Right cardiac atrium (tissue), 5 donors: ENCODE results near the gene COL4A3. TPM values are rescaled to one million over a fixed set of nuclear protein-coding genes. Genes with fewer than 3 reads are reported as not detected.

Source experiments
- ATAC-seq, 2 donors: fragments of 200-7000 bp; cut with Tn5 transposase; one replicate each; pipeline versions ENCODE4 v1.8.0 to v1.9.1; 2020; ENCODE audit warnings: moderate library complexity in 2 of 2, mild to moderate bottlenecking in 1 of 2
- DNase-seq, 3 donors: peaks; one replicate each; pipeline ENCODE4 v3.0.0-alpha.2; 2020
- H3K27ac ChIP-seq: one replicate; pipeline ENCODE4 v1.5.1; 2013; ENCODE audit warnings: mild to moderate bottlenecking, low read length, control low read depth, moderate library complexity
- H3K27me3 ChIP-seq: one replicate; pipeline ENCODE4 v1.6.1; 2013; ENCODE audit not compliant: control insufficient read depth, insufficient read depth
- H3K4me1 ChIP-seq: one replicate; pipeline ENCODE4 v1.6.1; 2013; ENCODE audit warnings: low read length; ENCODE audit not compliant: control insufficient read depth, insufficient read depth
- H3K4me3 ChIP-seq: one replicate; pipeline ENCODE4 v1.5.1; 2013; ENCODE audit warnings: low read length, control low read depth
- H3K9me3 ChIP-seq: one replicate; pipeline ENCODE4 v1.6.1; 2013; ENCODE audit warnings: low read length; ENCODE audit not compliant: control insufficient read depth
- WGBS: extraction: QIAGEN DNeasy Blood & Tissue Kit; methylation state at CpG from one replicate; pipeline ENCODE4 v1.1.7; 2013; 5-methylcytosine and 5-hydroxymethylcytosine counted together
- intact Hi-C, 4 donors: fragments of 100-400 bp; cut with DNase I; formaldehyde crosslinking; loops; one replicate each; pipeline versions ENCODE4 v1.11.0 to v1.14.0; 2022 to 2023
- polyA plus RNA-seq: library from polyadenylated mRNA; stranded (reverse); fragments of 200-250 nt; gene quantifications from one replicate; pipeline ENCODE4 v1.2.3, GENCODE V29; 2013
- total RNA-seq, 4 donors: library from RNA; stranded (reverse); fragmentation: NEBNext Ultra II Directional; extraction: Animal tissue kit (Norgen Biotek cat#: 25700); gene quantifications; one replicate each; pipeline ENCODE4 v1.2.1, GENCODE V29; 2021
- donor health status: healthy with polysubstance abuse.
- donor health status: DM: no; HTN: yes; CAD: no.
- donor health status: DM: no; HTN: no; CAD: no.
- donor health status: DM: no; HTN: yes; CAD: no; lungs with severe emphysema.
- donor health status: DM: yes; HTN: yes; CAD: no.

COL4A3 gene
- total and polyA plus RNA-seq, 5 donors, result 4.7 to 11.0 (median 6.6) TPM

DNA sequence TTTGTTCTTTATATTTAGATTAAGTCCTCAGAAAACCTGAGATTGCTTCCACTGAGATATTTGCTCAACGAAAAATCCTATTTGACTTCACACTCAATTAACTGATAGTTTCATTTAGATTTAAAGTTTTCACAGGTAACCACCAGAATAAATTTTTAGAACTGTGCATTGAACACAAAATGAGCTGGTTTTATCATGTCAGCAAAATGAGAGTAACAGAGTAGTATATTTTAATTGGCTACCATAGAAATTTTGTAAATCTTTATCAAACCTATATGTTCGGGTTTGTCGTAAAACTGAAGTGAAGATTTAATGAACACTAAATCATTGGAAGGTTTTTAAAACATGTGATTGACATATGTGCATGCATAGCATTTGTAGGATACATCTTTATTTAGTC, 127.9 kb downstream of the COL4A3 start:
- 84% methylated on average over 3 of the region's 3 CpGs for WGBS
- Histone ChIP-seq H3K27ac (no peak overlapping the region), H3K4me3 (no peak overlapping the region), H3K9me3 (no peaks in the 10 kb centered on the region), H3K4me1 (no peaks in the 10 kb centered on the region), H3K27me3 (no peaks in the 10 kb centered on the region)
- intact Hi-C loops, result no loop called here
- no peak for ATAC-seq
- DNase-seq, result no peak

DNA sequence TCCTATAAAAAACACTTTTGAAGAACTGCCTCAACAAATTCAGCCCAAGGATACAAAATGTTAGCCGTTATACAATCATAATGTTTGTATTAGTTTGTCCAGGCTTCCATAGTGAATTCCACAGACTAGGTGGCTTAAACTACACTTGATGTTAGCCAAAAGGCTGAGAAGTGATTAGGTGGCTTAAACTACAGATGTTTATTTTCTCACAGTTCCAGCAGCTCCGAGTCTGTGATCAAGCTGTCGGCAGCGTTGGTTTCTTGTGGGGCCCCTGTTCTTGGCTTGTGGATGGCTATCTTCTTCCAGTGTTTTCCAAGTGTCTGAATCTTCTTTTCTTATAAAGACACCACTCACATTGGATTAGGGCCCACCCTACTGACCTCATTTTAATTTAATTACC, 129.1 kb downstream of the COL4A3 start:
- no peak for ATAC-seq
- intact Hi-C loops, result no loop called here
- H3K27ac ChIP-seq, result no peak overlapping the region
- 56% methylated on average over 4 of the region's 4 CpGs for WGBS
- H3K4me3 ChIP-seq, result no peak overlapping the region
- DNase-seq, result no peak
- H3K27me3 ChIP-seq, result no peaks in the 10 kb centered on the region
- H3K4me1 ChIP-seq, result no peaks in the 10 kb centered on the region
- no peaks in the 10 kb centered on the region for H3K9me3 ChIP-seq

DNA sequence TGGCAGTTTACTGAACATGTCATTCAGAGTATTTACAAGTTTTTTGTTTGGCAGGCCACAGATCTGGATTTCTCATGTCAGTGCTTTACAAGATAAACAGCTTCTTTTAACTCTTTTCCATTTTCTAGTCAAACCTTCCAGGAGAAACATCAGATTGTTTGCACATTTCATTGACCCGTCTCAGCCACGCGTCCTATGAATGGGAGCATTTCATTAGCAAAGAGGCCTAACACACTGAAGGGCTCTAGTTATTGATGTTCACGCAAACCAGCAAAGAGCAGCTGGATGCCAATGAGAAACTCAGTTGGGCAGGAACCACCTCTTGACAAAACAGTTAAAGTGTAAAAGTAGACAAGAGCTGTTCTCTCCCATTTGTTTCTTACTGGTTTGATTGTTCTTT, 131.4 kb downstream of the COL4A3 start:
- Histone ChIP-seq H3K9me3 (no peaks in the 10 kb centered on the region), H3K27ac (no peak overlapping the region), H3K27me3 (no peaks in the 10 kb centered on the region), H3K4me1 (no peaks in the 10 kb centered on the region), H3K4me3 (no peak overlapping the region)
- 94% methylated on average over 4 of the region's 4 CpGs for WGBS
- DNase-seq (no peak), ATAC-seq (no peak)
- intact Hi-C loops, result no loop called here

DNA sequence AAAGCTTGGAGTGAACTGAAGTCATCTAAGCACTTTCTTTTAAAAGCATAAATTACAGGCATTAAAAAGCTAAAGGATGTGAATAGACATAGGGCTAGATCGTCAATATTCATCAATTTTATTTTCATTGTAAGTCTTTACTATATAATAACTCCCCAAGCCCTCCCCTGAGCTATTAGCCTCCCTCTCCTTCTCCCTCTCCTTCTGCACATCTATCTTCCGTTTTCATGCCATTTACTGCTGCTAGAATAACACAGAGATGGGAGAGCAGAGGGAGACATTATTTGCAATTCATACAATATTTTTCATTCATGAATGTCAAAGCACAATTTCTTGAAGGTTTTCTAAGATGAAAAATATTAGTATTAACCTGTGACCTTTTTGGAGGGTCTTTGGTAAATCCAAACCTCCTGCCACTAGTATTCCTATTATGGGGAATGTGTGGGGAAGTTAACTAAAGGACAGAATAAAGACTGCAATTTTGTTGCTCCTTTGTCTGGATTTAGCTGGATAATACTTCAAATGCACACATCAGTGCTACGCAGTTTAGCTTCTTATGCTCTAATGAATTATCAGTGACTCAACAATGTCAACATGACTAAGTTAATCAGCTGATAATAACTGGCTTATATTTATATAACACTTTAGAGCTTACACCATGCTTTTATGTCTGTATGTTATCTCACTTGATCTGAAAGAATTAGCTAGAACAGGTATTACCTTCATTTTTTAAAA, 132.4 kb downstream of the COL4A3 start:
- intact Hi-C loops, result no loop called here
- WGBS, result 84% methylated on average over 3 of the region's 3 CpGs
- Histone ChIP-seq H3K4me1 (no peaks in the 10 kb centered on the region), H3K27ac (no peak overlapping the region), H3K9me3 (no peaks in the 10 kb centered on the region), H3K27me3 (no peaks in the 10 kb centered on the region), H3K4me3 (no peak overlapping the region)
- DNase-seq (no peak), ATAC-seq (no peak)

DNA sequence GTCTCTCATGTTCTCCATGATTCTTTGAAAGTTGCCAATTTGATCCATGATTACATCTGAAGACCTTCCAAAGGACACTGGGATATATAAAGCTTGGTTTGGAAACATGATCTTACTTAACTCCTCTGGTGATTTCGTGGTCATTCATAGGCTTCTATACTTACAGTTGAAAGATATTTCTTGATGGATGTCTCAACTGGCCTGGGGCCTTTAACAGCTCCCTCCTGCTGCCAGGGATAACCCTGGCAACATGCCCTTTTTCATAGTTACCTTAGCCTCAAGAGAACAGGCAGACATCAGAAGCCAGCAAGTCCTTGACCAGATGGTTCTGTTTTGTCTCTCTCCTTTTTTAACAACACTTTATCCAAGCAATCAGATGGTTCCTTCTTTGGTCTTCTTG, 137.1 kb downstream of the COL4A3 start:
- Histone ChIP-seq H3K27me3 (no peaks in the 10 kb centered on the region), H3K4me1 (no peaks in the 10 kb centered on the region), H3K4me3 (no peak overlapping the region), H3K27ac (no peak overlapping the region), H3K9me3 (no peaks in the 10 kb centered on the region)
- no peak for DNase-seq
- 72% methylated on average over 1 of the region's 1 CpG for WGBS
- intact Hi-C loops, result no loop called here
- ATAC-seq, result no peak

DNA sequence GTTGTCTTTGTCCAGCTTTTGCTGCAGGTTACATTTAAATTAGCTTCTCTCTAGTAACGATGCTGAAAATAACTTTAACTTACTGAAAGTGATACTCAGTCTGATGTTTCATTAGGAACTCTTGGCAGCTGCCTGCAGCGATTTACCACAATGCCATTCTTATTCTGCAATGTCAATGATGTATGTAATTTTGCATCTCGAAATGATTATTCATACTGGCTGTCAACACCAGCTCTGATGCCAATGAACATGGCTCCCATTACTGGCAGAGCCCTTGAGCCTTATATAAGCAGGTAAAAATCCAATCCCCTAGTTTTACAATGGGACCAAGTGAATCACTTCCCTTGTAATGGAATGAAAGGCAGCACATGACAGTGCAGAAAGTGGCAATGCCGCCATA, 144.4 kb downstream of the COL4A3 start:
- Histone ChIP-seq H3K27ac (no peak overlapping the region), H3K27me3 (no peaks in the 10 kb centered on the region), H3K9me3 (no peaks in the 10 kb centered on the region), H3K4me3 (no peak overlapping the region), H3K4me1 (no peaks in the 10 kb centered on the region)
- ATAC-seq (no peak), DNase-seq (no peak)
- 80% methylated on average over 4 of the region's 4 CpGs for WGBS
- intact Hi-C loops, result no loop called here

DNA sequence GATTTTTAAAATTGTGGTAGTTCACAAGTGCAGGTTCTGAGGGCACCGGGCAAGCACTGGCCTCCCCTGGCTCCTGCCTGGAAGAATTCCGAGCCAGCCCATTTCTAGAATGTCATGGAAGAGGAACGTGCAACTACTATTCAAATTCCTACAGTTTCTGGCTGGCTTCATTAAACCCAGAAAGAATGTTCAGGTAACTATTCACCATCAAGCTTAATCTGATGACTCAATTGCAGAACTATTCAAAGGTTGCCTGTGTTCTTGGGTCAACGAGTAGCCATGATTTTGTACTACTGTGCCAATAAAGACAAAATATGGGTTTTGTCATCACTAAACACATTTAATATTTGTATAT, 146.3 kb downstream of the COL4A3 start:
- Histone ChIP-seq H3K4me1 (no peaks in the 10 kb centered on the region), H3K27ac (no peak overlapping the region), H3K4me3 (no peak overlapping the region), H3K9me3 (no peaks in the 10 kb centered on the region), H3K27me3 (no peaks in the 10 kb centered on the region)
- intact Hi-C loops, result no loop called here
- no peak for ATAC-seq
- 90% methylated on average over 4 of the region's 4 CpGs for WGBS
- no peak for DNase-seq

DNA sequence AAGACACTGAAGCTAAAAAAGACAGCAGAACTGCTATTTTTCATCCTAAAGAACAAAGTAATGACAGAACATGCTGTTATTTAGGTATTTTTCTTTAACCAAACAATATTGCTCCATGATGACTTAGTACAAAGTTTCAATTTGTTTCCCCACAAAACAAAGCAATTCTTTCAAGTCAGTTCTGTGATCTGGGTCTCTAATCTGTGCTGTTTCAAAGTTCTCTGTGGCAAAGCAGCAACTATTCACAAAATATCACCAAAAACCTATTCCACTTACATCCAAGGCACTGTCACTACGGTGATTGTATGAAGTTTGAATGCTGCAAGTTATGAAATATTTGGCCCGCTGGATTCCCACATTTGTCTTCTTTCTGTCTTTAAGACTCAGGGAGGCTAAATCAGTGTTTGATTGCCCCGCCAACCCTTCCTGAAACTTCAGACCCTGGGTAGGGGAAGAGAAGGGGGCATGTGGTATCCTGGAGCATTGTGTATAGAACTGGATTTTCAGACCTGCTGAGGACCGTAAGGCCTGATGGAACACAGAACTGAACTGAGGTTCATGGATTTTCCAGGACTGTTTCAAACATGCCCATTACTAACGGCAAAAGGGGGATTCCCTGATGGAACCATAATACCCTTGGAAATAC, 147.6 kb downstream of the COL4A3 start:
- Histone ChIP-seq H3K27ac (no peak overlapping the region), H3K9me3 (no peaks in the 10 kb centered on the region), H3K4me1 (no peaks in the 10 kb centered on the region), H3K4me3 (no peak overlapping the region), H3K27me3 (no peaks in the 10 kb centered on the region)
- 95% methylated on average over 5 of the region's 5 CpGs for WGBS
- ATAC-seq (no peak), DNase-seq (no peak)
- intact Hi-C loops, result no loop called here

DNA sequence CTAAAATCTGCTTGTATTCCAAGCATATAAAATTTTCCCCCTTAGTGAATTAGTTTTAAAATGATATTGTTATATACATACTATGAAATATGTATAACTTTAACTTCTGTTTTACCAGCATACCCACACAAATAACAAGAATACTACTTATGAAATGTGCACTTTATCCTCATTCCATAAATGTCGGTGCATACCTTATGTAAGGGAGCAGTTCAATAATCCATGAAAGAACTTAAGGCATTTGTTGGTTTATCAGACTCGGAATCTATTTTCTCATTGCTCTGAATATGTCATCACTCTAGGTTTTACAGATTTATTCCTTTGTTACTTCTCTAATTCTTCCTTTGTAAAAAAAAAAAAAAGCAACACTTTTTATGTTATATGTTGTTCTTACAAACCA, 148.2 kb downstream of the COL4A3 start:
- no peak for ATAC-seq

DNA sequence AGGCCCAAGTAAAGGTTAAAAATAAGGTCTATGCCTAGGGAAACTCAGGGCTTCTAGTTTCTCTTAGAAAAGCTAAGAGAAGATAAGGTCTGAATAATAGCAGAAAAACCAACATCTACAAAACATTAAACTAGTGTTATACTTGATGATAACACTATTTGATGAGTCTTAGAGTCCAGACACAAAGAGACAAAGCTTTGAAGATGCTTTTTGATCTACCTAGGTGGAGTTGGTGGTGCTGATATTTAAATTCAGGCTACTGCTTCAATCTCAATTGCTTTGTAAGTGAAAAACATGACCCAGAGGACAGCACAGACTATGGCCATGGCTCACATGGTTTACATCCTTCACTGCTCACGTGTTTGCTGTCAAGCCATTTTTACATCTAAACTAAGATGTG, 148.9 kb downstream of the COL4A3 start:
- ATAC-seq (no peak), DNase-seq (no peak)
- Histone ChIP-seq H3K9me3 (no peaks in the 10 kb centered on the region), H3K27ac (no peak overlapping the region), H3K27me3 (no peaks in the 10 kb centered on the region), H3K4me1 (no peaks in the 10 kb centered on the region), H3K4me3 (no peak overlapping the region)
- 92% methylated on average over 1 of the region's 1 CpG for WGBS
- intact Hi-C loops, result no loop called here

More for the DNA sequence above, 148.2 kb downstream of the COL4A3 start:
- WGBS, result 49% methylated on average over 2 of the region's 2 CpGs
- H3K4me1 ChIP-seq, result no peaks in the 10 kb centered on the region
- intact Hi-C loops, result no loop called here
- H3K9me3 ChIP-seq, result no peaks in the 10 kb centered on the region
- no peak overlapping the region for H3K4me3 ChIP-seq
- H3K27ac ChIP-seq, result no peak overlapping the region
- H3K27me3 ChIP-seq, result no peaks in the 10 kb centered on the region
- DNase-seq, result no peak

DNA sequence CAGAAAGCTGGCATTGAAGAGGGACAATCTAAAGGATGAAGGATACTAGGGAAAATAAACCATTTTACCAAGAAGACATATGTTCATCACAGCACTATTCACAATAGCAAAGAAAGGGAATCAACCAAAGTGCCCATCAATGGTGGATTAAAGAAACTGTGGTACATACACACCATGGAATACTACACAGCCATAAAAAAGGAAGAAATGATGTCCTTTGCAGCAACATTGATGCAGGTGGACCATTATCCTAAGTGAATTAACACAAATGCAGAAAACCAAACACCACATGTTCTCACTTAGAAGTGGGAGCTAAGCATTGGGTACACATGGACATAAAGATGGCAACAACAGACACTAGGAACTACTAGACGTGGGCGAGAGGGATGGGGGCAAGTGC, 153.4 kb downstream of the COL4A3 start:
- WGBS, result 93% methylated on average over 2 of the region's 2 CpGs
- no peak overlapping the region for H3K27ac ChIP-seq
- no peaks in the 10 kb centered on the region for H3K27me3 ChIP-seq
- ATAC-seq, result no peak
- H3K9me3 ChIP-seq, result no peaks in the 10 kb centered on the region
- no peaks in the 10 kb centered on the region for H3K4me1 ChIP-seq
- intact Hi-C loops, result no loop called here
- no peak overlapping the region for H3K4me3 ChIP-seq
- DNase-seq, result no peak
